Stimulated activated CD8-positive, alpha-beta memory T cell treated with anti-CD3 and anti-CD28 coated beads, Interleukin-4, amount 100 ng/mL, for 48 hours (primary cell): ENCODE data around the gene TTC21A.

Experiments
- DNase-seq: peaks from one replicate; pipeline ENCODE4 v3.0.0-alpha.2; 2020

TTC21A gene

DNA sequence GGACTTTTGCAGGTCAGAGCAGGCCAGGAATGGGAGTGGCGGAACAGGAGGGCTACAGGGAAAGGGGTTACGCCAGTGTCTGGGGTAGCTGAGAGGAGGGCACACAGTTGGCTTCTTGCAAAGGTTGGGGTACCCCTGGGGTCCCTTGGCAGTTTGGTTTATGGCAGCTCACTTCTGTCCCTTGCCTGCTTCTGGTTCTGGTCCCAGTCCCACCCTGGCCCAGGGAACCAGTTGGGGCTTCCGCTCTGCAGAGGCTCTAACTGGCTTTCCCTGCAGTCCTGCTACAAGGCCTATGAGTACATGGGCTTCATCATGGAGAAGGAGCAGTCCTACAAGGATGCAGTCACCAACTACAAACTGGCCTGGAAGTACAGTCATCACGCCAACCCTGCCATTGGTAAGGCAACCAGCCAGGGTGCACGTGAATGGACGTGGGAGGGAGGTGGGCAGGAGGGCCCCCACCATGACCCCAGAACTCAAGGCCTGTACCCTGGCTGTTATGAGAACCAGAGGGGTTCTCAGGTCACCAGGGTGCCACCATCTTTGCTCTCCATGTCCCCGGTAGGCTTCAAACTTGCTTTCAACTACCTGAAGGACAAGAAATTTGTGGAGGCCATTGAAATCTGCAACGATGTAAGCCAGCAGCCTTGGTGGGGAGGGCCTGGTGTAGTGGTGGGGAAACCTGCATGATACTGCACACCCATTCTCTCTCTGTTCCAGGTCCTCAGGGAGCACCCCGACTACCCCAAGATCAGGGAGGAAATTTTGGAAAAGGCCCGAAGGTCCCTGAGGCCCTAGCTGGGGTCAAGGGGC is 30.7 kb downstream of the TTC21A start:
- DNase-seq: no peak

DNA sequence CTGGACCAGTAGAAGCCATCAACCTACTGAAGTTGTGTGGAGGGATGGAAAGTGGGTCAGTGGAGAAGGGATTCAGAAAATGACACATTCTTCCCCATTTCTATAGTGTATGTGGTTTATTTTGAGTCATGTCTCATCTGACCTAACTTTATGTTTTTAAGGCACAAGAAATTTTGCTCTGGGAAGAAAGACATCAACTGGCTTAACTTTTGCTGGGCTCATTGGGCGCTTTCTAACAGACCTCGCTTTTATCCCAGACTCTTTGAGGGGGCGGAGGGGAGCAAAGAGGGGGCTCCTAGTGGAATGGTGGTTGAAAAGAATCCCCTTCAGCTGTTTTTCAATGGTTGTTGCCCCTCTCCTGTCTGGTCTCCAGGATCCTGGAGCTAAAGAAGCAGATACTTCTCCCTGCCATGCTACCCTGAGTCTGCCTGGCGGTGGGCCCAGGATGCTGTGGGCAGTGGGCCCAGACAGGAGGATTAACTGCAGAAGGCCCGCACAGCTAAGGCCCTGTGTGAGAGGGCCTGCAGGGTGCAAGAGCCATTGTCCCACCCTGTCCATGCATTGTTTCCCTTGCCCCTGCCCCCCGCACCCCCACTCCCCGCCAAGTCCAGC is 31.4 kb downstream of the TTC21A start:
- DNase-seq: no peak

- no peak for DNase-seq
Observed at GRCh38 chr3:39139442-39139841, 32.0 kb downstream of the TTC21A start.

DNA sequence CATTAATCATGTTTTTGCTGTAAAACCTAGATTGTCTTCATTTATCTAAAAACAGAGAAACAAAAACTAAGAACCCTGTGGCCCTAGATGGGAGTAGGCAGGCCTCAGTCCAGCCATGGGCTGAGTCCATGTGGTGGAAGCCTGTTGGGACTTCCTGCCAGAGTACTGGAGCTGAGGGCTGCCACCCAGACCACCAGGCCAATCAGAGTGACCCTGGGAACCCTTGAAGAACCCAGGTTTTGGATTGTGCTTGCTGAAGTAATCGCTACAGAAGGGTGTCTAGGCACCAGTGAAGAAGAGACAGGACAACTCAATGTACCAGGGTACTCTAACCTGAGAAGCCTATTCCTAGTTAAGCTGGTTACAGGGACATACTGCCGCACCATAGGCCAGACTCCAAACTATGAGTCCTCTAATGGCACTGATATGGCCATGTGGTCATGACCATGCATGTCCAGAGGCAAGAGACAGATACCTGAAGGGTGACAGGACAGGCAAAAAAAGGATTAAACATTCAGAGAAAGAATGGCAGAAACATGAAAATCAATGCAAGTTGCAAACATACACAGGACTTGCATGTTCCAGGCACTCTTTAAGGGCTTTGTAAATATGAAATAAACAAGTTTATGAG is 33.0 kb downstream of the TTC21A start:
- DNase-seq: no peak

GRCh38 chr3:39141171-39141995 is 33.9 kb downstream of the TTC21A start:
- DNase-seq: no peak

DNA sequence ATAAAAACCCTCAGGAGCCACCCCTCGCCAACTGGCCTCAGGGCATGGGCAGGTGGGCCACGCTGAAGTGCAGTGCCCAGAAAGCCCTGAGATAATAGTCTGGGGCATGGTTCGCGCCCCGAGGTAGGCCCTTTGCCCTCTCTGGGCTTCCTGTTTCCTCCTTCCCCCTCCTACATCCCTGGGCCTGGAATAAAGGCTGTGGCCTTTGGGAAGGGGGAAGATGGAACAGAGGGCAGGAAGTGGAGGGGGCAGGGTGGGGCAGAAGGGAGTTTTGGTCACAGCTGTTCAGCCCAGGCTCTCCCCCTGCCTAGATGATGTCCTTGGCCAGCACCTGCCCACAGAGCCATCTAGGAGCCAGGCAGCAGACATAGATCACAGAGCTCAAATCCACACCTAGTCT is 34.6 kb downstream of the TTC21A start:
- DNase-seq: no peak

GRCh38 chr3:39143051-39143885 is 35.8 kb downstream of the TTC21A start:
- no peak for DNase-seq

- DNase-seq: no peak
Observed at GRCh38 chr3:39144095-39144747, 36.7 kb downstream of the TTC21A start.

DNA sequence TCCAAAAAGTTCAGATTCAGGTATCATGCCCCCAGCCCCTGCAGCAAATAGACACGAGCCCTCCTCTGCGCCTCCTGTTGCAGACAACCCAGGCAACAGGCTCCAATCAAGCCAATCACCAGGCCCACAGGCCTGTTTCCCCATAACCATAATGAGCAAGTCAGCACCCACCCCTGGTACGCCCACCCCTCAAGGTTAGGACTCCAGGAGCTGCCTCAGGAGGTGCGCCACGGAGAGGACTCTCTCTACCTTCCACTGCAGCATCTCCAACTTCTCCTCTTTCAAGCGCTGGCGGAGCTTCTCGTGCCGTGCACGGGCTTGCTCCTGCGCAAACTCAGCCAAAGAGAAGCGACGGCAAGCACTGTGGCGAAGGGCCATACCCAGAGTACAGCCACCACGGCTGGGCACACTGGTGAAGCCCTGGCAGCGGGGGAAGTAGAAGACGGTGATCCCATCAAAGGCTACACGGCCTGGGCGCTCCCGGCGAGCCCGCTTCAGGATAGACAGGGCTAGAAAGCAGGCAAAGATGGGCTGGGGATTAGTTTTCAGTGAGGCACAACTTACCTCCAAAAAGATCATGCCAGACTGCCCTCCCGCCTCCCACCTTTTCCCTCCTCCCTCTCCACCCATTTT is 37.4 kb downstream of the TTC21A start:
- no peak for DNase-seq

GRCh38 chr3:39146083-39146501 is 38.6 kb downstream of the TTC21A start:
- DNase-seq: no peak

DNA sequence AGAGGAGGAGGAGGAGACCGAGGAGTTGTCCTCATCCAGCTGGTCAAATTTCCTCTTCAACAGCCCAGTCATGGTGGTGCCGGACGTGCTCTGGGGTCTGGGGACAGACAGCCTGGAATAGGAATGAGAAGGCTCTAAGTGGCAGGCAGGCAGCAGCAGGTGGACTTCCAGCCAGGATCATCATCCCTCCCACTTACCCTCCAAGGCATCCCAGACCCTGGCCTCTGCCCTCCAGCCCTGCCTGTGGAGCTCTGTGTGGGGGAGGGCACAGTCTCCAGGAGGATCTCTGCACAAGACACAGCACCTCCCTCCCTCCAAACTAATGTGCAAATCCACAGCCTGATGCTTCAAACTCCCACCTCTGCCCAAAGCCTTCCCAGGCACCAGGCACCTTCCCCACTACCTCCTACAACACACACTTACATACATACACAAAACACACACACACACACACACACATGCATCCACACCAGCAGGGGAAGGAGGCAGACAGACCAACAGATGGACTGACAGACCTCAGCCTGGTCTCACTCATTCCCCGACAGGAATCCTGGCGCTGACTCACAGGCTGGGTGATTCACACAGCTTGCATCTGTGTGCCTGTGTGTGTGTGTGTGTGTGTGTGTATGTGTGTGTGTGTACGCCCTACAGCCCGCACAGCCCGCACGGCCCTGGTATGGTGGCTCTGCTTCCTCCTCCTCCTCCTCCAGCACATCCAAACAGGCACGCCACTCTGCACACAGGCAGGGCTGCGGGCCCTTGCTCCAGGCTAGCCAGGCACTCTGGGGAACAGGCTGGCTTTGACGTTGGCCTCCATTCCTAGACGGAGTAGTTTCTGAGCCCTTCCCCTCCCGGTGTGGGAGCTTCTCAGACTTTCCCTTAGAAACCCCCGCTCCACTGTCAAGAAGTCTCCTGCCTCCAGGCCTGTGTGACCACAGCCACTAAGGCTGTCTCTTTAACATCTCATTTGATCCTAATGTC is 39.4 kb downstream of the TTC21A start:
- peak; percentile 82 for DNase-seq

- DNase-seq: peak; percentile 52
Observed at GRCh38 chr3:39147711-39148434, 40.4 kb downstream of the TTC21A start.

- DNase-seq: no peak
Observed at GRCh38 chr3:39148435-39149058, 41.1 kb downstream of the TTC21A start.

DNA sequence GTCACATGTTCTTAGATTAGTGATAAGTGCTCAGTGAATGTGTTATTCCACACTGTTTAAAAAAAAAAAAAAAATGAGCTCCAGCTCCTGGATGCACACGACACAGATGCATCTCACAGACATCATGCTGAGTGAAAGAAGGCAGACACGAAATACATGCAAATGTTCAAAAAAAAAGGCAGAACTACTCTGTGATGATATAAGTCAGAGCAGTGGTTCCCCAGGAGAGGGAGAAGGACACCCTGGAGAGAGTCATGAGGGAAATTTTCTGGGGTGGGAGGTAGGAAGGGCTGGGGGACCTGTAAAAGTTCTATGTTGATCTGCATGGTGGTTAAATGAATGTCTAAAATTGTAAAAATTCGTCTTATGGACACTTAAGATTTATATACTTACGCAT is 41.6 kb downstream of the TTC21A start:
- DNase-seq: no peak

DNA sequence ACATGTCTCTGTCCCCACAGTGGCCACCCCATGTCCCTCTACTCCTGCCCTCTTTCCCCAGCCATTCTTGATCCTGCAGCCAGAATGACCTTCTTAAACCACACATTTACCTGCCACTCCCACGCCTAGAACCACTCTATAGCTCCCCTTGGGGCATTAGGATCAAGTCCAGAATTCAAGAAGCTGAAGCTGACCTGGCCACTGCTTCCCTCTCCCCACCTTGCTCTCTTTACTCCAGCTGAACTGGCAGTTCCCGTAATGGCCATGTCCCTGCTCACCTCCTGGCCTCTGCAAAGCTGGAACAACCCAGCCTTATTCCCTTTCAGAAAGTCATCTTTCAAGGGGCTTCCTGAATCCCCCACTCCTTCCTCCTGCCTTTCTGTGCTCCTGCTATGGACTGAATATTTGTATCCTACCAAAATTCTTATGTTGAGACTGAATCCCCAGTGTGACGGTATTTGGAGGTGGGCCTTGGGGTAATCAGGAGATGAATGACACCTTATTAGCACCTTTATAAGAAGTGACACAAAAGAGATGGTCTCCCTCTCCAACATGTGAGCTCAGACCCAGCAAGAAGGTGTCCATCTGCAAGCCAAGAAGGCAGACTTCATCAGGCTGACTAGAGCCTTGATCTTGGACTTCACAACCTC is 42.1 kb downstream of the TTC21A start:
- DNase-seq: no peak

GRCh38 chr3:39150148-39150802 is 42.8 kb downstream of the TTC21A start:
- no peak for DNase-seq

DNA sequence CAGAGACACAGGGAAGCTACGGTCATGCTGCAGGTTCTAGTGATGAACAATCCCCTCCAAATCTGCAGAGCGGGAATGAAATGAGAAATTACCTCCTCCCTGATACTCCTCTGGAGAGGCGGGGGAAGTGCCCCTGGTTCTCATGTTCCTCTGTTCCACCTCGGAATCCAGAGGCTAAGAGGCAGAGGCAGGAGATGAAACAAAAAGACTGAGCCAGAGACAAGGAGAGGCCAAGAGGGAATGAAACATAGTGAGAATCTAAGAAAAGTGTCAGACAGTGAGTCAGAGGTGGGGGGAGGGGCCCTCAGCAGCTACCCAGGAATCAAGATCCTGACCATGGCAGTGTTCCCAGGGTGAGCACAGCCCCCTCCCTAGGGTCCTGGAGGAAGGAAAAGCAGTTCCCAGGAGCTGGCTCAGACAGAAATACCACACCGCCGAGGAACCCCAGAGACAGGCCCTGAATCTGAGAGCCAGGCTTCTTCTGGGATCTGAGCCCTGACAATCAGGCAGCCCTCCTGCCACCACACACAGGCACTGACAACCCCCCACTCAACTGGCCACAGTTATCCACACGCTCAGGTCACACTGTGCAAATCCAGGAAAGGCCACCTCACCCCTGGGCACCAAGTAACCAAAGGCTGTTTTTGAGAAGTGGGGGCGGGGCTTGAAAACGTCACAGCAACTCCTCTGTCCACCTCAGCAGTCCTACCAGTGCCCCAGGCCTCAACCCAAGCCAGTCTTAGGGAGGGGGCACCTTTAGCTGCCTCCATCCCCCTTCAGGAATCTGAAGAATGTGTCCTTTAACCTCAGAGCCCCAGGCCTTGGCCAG is 43.5 kb downstream of the TTC21A start:
- peak; percentile 82 for DNase-seq
